WTC11 (cell line): ENCODE measurements around the gene SOCS1. TPM values are rescaled to one million over a fixed set of nuclear protein-coding genes. Genes with fewer than 3 reads are reported as not detected.

Experiments used
- CREM ChIP-seq: sonication (generic); formaldehyde crosslinking; IDR thresholded peaks from 2 replicates; pipeline ENCODE4 v1.8.1; 2022; ENCODE audit warnings: mild to moderate bottlenecking, missing genetic modification reagents, moderate library complexity
- EMX1 ChIP-seq: fragments of 250-450 bp; sonication (Bioruptor Pico); IDR thresholded peaks from 2 replicates; pipeline ENCODE4 v1.8.0; 2021; ENCODE audit warnings: mild to moderate bottlenecking
- ETV6 ChIP-seq: sonication (generic); formaldehyde crosslinking; IDR thresholded peaks from 2 replicates; pipeline ENCODE4 v1.8.1; 2022; ENCODE audit warnings: mild to moderate bottlenecking, missing genetic modification reagents
- FOXK1 ChIP-seq: sonication (generic); formaldehyde crosslinking; IDR thresholded peaks from 2 replicates; pipeline ENCODE4 v1.8.0; 2022; ENCODE audit warnings: mild to moderate bottlenecking, moderate library complexity, missing genetic modification reagents
- FOXP1 ChIP-seq: sonication (generic); formaldehyde crosslinking; IDR thresholded peaks from 2 replicates; pipeline ENCODE4 v1.8.0; 2022; ENCODE audit warnings: missing genetic modification reagents, mild to moderate bottlenecking, moderate library complexity, borderline replicate concordance
- GABPB1 ChIP-seq: sonication (generic); formaldehyde crosslinking; IDR thresholded peaks from 2 replicates; pipeline ENCODE4 v1.8.1; 2023; ENCODE audit warnings: mild to moderate bottlenecking, missing genetic modification reagents
- GRHL2 ChIP-seq: fragments of 250-450 bp; sonication (Bioruptor Pico); IDR thresholded peaks from 2 replicates; pipeline ENCODE4 v1.8.0; 2022; ENCODE audit warnings: mild to moderate bottlenecking, moderate library complexity; ENCODE audit not compliant: insufficient replicate concordance, severe bottlenecking
- JAZF1 ChIP-seq: fragments of 250-450 bp; sonication (Bioruptor Pico); IDR thresholded peaks from 2 replicates; pipeline ENCODE4 v1.9.0; 2021; ENCODE audit warnings: moderate library complexity, mild to moderate bottlenecking, inconsistent platforms
- NFE2L1 ChIP-seq: sonication (generic); formaldehyde crosslinking; IDR thresholded peaks from 2 replicates; pipeline ENCODE4 v1.8.1; 2023; ENCODE audit warnings: missing genetic modification reagents
- NR1H2 ChIP-seq: sonication (generic); formaldehyde crosslinking; IDR thresholded peaks from 2 replicates; pipeline ENCODE4 v1.9.0; 2021; ENCODE audit warnings: mild to moderate bottlenecking, moderate library complexity, missing genetic modification reagents
- NR2C2 ChIP-seq: sonication (generic); formaldehyde crosslinking; IDR thresholded peaks from 2 replicates; pipeline ENCODE4 v1.8.0; 2022; ENCODE audit warnings: mild to moderate bottlenecking, missing genetic modification reagents
- TCF7 ChIP-seq: sonication (generic); formaldehyde crosslinking; IDR thresholded peaks from 2 replicates; pipeline ENCODE4 v1.8.0; 2022; ENCODE audit warnings: mild to moderate bottlenecking, low read depth, missing genetic modification reagents, moderate library complexity
- ZNF219 ChIP-seq: sonication (generic); formaldehyde crosslinking; IDR thresholded peaks from 2 replicates; pipeline ENCODE4 v1.8.0; 2023; ENCODE audit warnings: missing genetic modification reagents, mild to moderate bottlenecking, borderline replicate concordance
- total RNA-seq: library from RNA; stranded (reverse); gene quantifications from 3 replicates; pipeline ENCODE4 v1.2.3, GENCODE V29; 2021
- TF ChIP-seq, protein P1 (sequence below): sonication (generic); formaldehyde crosslinking; IDR thresholded peaks from 2 replicates; pipeline ENCODE4 v1.8.1; 2023; ENCODE audit warnings: mild to moderate bottlenecking, moderate library complexity, missing genetic modification reagents
- TF ChIP-seq, protein P2 (sequence below): fragments of 250-450 bp; sonication (Bioruptor Pico); conservative IDR thresholded peaks from 2 replicates; pipeline ENCODE4 v1.9.0; 2021; ENCODE audit warnings: mild to moderate bottlenecking
- TF ChIP-seq, protein P3 (sequence below): fragments of 250-450 bp; sonication (Bioruptor Pico); IDR thresholded peaks from 2 replicates; pipeline ENCODE4 v1.9.0; 2021; ENCODE audit warnings: mild to moderate bottlenecking
- TF ChIP-seq, protein P4 (sequence below): sonication (generic); formaldehyde crosslinking; IDR thresholded peaks from 2 replicates; pipeline ENCODE4 v1.8.1; 2023; ENCODE audit warnings: mild to moderate bottlenecking, missing genetic modification reagents, borderline replicate concordance
- TF ChIP-seq, protein P5 (sequence below): sonication (generic); formaldehyde crosslinking; IDR thresholded peaks from 2 replicates; pipeline ENCODE4 v1.8.1; 2022; ENCODE audit warnings: mild to moderate bottlenecking, missing genetic modification reagents, moderate library complexity, borderline replicate concordance
- TF ChIP-seq, protein P6 (sequence below): fragments of 250-450 bp; sonication (Bioruptor Pico); IDR thresholded peaks from 2 replicates; pipeline ENCODE4 v1.8.0; 2021; ENCODE audit warnings: mild to moderate bottlenecking
- TF ChIP-seq, protein P7 (sequence below): sonication (generic); formaldehyde crosslinking; IDR thresholded peaks from 2 replicates; pipeline ENCODE4 v1.8.0; 2023; ENCODE audit warnings: mild to moderate bottlenecking, missing genetic modification reagents
- TF ChIP-seq, protein P8 (sequence below): fragments of 250-450 bp; sonication (Bioruptor Pico); IDR thresholded peaks from 2 replicates; pipeline ENCODE4 v1.9.0; 2021; ENCODE audit warnings: moderate library complexity, mild to moderate bottlenecking, inconsistent platforms, borderline replicate concordance

The SOCS1 gene
- total RNA-seq, 1 experiment from 2014 or later, result 62.3 TPM

DNA sequence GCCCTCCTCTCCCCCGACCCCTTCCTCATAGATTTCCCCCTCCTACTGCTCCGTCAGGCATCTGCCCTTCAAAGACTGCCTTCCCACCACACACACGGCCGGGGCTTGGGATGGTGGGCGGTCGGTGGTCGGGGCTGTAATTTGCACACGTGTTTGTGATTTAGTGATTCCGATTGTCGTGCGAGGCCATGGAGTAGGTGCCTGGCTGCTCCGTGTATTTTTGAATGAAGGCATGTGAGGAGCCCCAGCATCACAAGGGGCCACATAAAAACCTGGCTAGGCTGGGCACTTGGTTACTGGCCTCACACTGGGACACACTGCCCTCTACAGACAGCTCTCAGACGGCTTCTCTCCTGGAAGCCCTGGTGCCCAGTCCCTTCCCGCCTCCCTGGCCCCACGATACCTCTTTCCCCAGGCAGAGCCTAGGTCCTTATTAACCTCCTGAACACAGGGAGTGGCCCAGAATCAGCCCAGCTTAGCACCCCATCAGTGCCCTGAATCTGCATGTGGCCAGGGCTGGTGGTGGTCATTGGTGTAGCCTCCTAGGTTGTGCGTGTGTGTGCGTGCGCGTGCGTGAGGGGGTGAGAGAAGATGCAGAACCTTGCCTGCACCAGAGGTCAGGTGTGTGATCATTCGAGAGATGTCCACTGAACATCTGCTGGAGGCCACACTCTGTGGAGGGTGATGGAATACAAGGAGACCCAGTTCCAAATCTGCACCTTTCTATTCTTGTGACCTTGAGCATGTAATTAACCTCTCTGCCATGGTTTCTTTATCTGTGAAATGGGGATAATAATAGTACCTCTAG lies 1.3 kb upstream of the SOCS1 start (continued):
- no peak for TF ChIP-seq TCF7 (CRISPR knock-in tag)
- TF ChIP-seq ZNF219 (CRISPR knock-in tag), result no peak
- TF ChIP-seq ETV6 (CRISPR knock-in tag), result 0 out of 2 replicates have a peak, but pooled peaks have one; percentile 18
- no peak for TF ChIP-seq NR1H2 (CRISPR knock-in tag)
- TF ChIP-seq, protein P1, sequence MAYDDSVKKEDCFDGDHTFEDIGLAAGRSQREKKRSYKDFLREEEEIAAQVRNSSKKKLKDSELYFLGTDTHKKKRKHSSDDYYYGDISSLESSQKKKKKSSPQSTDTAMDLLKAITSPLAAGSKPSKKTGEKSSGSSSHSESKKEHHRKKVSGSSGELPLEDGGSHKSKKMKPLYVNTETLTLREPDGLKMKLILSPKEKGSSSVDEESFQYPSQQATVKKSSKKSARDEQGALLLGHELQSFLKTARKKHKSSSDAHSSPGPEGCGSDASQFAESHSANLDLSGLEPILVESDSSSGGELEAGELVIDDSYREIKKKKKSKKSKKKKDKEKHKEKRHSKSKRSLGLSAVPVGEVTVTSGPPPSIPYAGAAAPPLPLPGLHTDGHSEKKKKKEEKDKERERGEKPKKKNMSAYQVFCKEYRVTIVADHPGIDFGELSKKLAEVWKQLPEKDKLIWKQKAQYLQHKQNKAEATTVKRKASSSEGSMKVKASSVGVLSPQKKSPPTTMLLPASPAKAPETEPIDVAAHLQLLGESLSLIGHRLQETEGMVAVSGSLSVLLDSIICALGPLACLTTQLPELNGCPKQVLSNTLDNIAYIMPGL (CRISPR knock-in tag), result peak; percentile 30; the same call in 1 of the 2 replicates
- TF ChIP-seq FOXK1, result no peak
- TF ChIP-seq, protein P2, sequence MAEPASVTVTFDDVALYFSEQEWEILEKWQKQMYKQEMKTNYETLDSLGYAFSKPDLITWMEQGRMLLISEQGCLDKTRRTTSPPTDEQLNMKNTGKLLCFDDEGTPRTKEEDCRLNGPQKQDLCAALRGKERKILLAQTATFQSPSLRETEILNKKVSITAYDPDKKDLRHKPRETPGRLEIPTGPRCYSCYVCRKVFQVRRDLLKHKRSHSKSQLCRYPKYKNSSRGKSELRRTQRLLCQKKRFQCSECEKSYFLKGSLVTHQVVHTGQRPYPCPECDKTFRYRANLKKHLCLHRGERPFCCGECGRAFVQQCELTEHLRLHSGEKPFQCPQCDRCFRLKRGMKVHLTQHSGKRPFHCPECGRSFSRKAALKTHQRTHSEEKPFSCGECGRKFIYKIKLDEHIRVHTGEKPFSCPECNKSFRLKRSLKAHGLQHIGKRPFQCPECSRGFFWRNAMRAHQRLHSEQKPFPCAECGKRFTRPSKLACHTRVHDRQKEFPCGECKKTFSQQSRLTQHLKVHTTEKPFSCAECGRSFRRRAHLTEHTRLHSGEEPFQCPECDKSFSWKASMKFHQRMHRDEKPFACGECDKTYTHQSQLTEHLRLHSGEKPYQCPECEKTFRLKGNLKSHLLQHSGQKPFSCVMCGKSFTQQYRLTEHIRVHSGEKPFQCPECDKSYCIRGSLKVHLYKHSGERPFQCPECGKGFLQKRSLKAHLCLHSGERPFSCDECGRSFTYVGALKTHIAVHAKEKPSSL, result no peak
- TF ChIP-seq GABPB1 (CRISPR knock-in tag), result peak; percentile 26; the same call in 1 of the 2 replicates
- TF ChIP-seq GRHL2 (CRISPR knock-in tag), result no peak
- TF ChIP-seq, protein P3, sequence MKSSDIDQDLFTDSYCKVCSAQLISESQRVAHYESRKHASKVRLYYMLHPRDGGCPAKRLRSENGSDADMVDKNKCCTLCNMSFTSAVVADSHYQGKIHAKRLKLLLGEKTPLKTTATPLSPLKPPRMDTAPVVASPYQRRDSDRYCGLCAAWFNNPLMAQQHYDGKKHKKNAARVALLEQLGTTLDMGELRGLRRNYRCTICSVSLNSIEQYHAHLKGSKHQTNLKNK (CRISPR knock-in tag), result no peak
- no peak for TF ChIP-seq CREM (CRISPR knock-in tag)
- TF ChIP-seq JAZF1 (CRISPR knock-in tag), result no peak
- TF ChIP-seq NR2C2 (CRISPR knock-in tag), result no peak
- TF ChIP-seq FOXP1, result 0 out of 2 replicates have a peak, but pooled peaks have one; percentile 46
- no peak for TF ChIP-seq NFE2L1 (CRISPR knock-in tag)
- TF ChIP-seq, protein P4, sequence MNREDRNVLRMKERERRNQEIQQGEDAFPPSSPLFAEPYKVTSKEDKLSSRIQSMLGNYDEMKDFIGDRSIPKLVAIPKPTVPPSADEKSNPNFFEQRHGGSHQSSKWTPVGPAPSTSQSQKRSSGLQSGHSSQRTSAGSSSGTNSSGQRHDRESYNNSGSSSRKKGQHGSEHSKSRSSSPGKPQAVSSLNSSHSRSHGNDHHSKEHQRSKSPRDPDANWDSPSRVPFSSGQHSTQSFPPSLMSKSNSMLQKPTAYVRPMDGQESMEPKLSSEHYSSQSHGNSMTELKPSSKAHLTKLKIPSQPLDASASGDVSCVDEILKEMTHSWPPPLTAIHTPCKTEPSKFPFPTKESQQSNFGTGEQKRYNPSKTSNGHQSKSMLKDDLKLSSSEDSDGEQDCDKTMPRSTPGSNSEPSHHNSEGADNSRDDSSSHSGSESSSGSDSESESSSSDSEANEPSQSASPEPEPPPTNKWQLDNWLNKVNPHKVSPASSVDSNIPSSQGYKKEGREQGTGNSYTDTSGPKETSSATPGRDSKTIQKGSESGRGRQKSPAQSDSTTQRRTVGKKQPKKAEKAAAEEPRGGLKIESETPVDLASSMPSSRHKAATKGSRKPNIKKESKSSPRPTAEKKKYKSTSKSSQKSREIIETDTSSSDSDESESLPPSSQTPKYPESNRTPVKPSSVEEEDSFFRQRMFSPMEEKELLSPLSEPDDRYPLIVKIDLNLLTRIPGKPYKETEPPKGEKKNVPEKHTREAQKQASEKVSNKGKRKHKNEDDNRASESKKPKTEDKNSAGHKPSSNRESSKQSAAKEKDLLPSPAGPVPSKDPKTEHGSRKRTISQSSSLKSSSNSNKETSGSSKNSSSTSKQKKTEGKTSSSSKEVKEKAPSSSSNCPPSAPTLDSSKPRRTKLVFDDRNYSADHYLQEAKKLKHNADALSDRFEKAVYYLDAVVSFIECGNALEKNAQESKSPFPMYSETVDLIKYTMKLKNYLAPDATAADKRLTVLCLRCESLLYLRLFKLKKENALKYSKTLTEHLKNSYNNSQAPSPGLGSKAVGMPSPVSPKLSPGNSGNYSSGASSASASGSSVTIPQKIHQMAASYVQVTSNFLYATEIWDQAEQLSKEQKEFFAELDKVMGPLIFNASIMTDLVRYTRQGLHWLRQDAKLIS (CRISPR knock-in tag), result no peak
- TF ChIP-seq, protein P5, sequence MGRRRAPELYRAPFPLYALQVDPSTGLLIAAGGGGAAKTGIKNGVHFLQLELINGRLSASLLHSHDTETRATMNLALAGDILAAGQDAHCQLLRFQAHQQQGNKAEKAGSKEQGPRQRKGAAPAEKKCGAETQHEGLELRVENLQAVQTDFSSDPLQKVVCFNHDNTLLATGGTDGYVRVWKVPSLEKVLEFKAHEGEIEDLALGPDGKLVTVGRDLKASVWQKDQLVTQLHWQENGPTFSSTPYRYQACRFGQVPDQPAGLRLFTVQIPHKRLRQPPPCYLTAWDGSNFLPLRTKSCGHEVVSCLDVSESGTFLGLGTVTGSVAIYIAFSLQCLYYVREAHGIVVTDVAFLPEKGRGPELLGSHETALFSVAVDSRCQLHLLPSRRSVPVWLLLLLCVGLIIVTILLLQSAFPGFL (CRISPR knock-in tag), result 0 out of 2 replicates have a peak, but pooled peaks have one; percentile 41
- TF ChIP-seq, protein P6, sequence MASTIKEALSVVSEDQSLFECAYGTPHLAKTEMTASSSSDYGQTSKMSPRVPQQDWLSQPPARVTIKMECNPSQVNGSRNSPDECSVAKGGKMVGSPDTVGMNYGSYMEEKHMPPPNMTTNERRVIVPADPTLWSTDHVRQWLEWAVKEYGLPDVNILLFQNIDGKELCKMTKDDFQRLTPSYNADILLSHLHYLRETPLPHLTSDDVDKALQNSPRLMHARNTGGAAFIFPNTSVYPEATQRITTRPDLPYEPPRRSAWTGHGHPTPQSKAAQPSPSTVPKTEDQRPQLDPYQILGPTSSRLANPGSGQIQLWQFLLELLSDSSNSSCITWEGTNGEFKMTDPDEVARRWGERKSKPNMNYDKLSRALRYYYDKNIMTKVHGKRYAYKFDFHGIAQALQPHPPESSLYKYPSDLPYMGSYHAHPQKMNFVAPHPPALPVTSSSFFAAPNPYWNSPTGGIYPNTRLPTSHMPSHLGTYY (CRISPR knock-in tag), result no peak
- TF ChIP-seq, protein P7, sequence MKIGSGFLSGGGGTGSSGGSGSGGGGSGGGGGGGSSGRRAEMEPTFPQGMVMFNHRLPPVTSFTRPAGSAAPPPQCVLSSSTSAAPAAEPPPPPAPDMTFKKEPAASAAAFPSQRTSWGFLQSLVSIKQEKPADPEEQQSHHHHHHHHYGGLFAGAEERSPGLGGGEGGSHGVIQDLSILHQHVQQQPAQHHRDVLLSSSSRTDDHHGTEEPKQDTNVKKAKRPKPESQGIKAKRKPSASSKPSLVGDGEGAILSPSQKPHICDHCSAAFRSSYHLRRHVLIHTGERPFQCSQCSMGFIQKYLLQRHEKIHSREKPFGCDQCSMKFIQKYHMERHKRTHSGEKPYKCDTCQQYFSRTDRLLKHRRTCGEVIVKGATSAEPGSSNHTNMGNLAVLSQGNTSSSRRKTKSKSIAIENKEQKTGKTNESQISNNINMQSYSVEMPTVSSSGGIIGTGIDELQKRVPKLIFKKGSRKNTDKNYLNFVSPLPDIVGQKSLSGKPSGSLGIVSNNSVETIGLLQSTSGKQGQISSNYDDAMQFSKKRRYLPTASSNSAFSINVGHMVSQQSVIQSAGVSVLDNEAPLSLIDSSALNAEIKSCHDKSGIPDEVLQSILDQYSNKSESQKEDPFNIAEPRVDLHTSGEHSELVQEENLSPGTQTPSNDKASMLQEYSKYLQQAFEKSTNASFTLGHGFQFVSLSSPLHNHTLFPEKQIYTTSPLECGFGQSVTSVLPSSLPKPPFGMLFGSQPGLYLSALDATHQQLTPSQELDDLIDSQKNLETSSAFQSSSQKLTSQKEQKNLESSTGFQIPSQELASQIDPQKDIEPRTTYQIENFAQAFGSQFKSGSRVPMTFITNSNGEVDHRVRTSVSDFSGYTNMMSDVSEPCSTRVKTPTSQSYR (CRISPR knock-in tag), result no peak
- TF ChIP-seq EMX1 (CRISPR knock-in tag), result no peak
- TF ChIP-seq, protein P8, sequence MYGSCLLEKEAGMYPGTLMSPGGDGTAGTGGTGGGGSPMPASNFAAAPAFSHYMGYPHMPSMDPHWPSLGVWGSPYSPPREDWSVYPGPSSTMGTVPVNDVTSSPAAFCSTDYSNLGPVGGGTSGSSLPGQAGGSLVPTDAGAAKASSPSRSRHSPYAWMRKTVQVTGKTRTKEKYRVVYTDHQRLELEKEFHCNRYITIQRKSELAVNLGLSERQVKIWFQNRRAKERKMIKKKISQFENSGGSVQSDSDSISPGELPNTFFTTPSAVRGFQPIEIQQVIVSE (CRISPR knock-in tag), result no peak
